DMS 273 treated with DMSO at 0.1 percent for 48 hours (cell line): Measurements from ENCODE around the gene TRPV6.

ENCODE experiments used
- DNase-seq: peaks from one replicate; lab custom pipeline; 2025; lab: John Stamatoyannopoulos, UW

TRPV6 gene

GRCh38 chr7:142868986-142869415 lies 16.5 kb downstream of the TRPV6 start:
- no peak for DNase-seq

- no peak for DNase-seq
These were observed 17.2 kb downstream of the TRPV6 start for GRCh38 chr7:142868188-142868985.

- DNase-seq: no peak
These were observed 18.0 kb downstream of the TRPV6 start for GRCh38 chr7:142867398-142868187.

DNA sequence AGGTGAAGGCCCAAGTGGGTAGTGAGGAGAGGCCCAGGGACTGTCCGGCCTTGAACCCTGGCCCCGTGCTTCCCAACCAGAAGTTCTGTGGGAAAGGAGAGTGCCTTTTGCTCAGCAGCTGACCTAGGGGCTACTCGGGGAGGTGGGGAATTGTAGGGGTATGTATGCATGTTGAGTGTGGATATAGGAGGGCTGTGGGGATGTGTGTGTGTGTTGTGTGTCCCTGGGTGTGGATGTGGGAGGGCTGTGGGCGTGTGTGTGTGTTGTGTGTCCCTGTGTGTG lies 18.5 kb downstream of the TRPV6 start:
- DNase-seq: no peak

DNA sequence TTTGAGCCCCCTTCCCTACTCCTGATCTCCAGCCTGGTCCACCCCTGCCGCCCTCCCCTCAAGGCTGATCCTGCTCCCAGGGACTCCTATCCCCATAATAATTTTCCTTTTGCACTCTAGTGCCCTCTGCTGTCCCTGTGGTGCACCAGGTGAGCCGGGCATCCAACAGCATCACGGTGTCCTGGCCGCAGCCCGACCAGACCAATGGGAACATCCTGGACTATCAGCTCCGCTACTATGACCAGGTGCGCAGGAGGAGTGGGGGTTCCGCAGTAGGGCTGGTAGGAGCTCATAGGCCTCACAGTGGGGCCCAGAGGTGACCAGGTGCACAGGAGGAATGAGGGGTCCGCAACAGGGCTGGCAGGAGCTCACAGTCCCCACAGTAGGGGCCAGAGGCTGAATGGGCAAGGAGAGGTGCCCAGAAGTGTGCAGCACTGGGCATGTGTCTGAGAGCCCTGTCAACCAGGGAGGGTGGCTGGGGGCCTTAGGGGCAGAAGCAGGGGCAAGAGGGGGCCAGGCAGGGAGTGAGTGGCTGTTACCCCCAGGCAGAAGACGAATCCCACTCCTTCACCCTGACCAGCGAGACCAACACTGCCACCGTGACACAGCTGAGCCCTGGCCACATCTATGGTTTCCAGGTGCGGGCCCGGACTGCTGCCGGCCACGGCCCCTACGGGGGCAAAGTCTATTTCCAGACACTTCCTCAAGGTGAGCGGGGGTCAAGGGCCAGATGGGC lies 19.0 kb downstream of the TRPV6 start:
- DNase-seq: no peak

- no peak for DNase-seq
These were observed 19.8 kb downstream of the TRPV6 start for GRCh38 chr7:142865766-142866165.

GRCh38 chr7:142864980-142865747 lies 20.4 kb downstream of the TRPV6 start:
- DNase-seq: no peak

DNA sequence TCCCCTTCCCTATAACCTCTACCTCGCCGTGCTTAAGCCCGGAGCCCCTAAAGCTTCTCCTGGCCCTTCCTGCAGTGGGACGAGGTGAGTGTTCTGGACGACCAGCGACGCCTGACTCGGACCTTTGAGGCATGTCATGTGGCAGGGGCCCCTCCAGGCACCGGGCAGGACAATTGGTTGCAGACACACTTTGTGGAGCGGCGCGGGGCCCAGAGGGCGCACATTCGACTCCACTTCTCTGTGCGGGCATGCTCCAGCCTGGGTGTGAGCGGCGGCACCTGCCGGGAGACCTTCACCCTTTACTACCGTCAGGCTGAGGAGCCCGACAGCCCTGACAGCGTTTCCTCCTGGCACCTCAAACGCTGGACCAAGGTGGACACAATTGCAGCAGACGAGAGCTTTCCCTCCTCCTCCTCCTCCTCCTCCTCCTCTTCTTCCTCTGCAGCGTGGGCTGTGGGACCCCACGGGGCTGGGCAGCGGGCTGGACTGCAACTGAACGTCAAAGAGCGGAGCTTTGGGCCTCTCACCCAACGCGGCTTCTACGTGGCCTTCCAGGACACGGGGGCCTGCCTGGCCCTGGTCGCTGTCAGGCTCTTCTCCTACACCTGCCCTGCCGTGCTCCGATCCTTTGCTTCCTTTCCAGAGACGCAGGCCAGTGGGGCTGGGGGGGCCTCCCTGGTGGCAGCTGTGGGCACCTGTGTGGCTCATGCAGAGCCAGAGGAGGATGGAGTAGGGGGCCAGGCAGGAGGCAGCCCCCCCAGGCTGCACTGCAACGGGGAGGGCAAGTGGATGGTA lies 21.5 kb downstream of the TRPV6 start:
- no peak for DNase-seq

GRCh38 chr7:142862786-142863400 lies 22.7 kb downstream of the TRPV6 start:
- DNase-seq: no peak

DNA sequence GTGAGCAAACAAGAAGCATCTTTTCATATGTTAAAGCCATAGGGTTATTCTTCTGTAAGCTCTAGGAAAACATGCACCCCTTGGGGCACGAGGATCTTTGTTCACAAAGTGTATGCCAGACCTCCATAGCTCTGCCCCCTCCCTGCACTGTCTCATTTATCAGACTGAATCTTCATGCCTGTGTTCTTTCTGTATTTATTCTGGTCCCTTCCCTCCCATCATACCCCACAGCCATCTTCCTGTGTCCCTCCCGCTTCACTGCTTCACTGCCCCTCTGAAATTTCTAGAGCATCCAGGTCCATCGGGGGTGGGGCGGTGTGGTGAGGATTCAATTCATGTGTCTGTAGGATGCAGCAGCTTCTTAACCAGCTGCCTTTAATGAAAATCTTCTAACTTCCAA lies 23.2 kb downstream of the TRPV6 start:
- no peak for DNase-seq

- no peak for DNase-seq
These were observed 24.6 kb downstream of the TRPV6 start for GRCh38 chr7:142860968-142861367.

- no peak for DNase-seq
These were observed 25.7 kb downstream of the TRPV6 start for GRCh38 chr7:142859829-142860228.

GRCh38 chr7:142859411-142859810 lies 26.1 kb downstream of the TRPV6 start:
- DNase-seq: no peak

GRCh38 chr7:142857625-142858024 lies 27.9 kb downstream of the TRPV6 start:
- no peak for DNase-seq

- no peak for DNase-seq
These were observed 28.8 kb downstream of the TRPV6 start for GRCh38 chr7:142856565-142857245.

DNA sequence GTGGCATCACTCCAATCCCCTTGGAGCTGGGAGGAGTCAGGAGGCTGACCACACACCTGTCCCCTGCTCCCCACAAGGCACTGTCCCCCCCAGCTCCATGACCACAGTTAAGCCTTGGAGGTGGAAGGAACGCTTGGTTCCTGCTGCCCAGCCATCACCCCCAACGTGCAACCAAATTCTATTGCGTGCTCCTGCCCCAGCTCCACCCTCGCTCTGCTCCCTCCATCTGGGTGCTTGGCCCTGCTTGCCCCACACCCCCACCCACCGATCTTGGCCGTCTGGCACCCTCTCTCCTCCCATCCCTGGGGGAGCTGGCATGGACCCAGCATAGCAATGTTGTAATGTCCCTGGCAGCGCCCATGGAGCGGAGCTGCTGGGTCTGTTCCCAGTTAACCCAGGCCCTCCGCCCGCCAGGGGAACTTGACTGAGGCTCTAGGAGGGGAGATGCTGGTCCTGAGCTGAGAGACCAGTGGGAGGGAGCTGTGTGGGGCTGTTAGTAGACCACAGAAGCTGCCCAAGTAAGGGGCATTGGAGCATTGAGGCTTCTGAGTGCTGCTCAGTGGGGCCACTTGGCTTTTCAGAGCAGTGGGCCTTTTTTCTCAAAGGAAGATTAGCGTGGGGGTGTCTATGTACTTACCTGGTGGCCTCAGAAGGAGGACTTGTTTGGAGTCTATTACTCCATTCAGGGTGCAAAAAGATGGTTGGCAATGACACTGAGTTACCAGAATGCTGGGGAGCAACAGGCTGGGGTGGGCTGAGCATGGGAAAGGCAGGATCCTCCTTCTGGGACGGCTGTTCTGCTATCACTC lies 29.6 kb downstream of the TRPV6 start:
- DNase-seq: no peak

- DNase-seq: no peak
These were observed 30.3 kb downstream of the TRPV6 start for GRCh38 chr7:142855114-142855743.

- DNase-seq: no peak
These were observed 31.0 kb downstream of the TRPV6 start, which contains the start of gene EPHB6 for GRCh38 chr7:142854372-142855113. TSS of gene EPHB6 (plus strand) at chr7:142855076. CDS start at chr7:142863228, 8,152 bp downstream.
